K562 (cell line): ENCODE measurements around the gene C13orf46. TPM values are rescaled to one million over a fixed set of nuclear protein-coding genes. Genes with fewer than 3 reads are reported as not detected.

Experiments
- PCBP2 ChIP-seq: fragments of 200-400 bp; formaldehyde crosslinking; IDR thresholded peaks from 2 replicates; pipeline ENCODE4 v1.6.1; 2018; ENCODE audit warnings: low read length, low read depth, mild to moderate bottlenecking, moderate library complexity; ENCODE audit not compliant: poor library complexity, severe bottlenecking
- ZKSCAN3 ChIP-seq: fragments of 250-450 bp; sonication (Bioruptor Pico); IDR thresholded peaks from 2 replicates; pipeline ENCODE4 v1.4.0; 2020
- ZNF232 ChIP-seq: sonication (generic); formaldehyde crosslinking; IDR thresholded peaks from 2 replicates; pipeline ENCODE4 v1.8.0; 2022; ENCODE audit warnings: mild to moderate bottlenecking, missing genetic modification reagents
- polyA plus RNA-seq, 8 experiments: library from polyadenylated mRNA; depleted of rRNA in 4 of 8; stranded (reverse) in 5 of 8; unstranded in 3 of 8; fragments of >200 nt; fragmentation: Nextera tagmentation in 2 of 8; fragmentation: Illumina TruSeq in 1 of 8; extraction: Ambion mirVana in 2 of 8; extraction: Trizol in 1 of 8; gene quantifications; 2 replicates each; pipeline versions ENCODE4 v1.2.1 to v1.2.3, GENCODE V29; 2011 to 2014; ENCODE audit warnings: inconsistent platforms in 1 of 8, missing spikeins in 1 of 8
- total RNA-seq, 7 experiments: library from RNA; depleted of rRNA in 6 of 7; stranded (reverse); fragments of >200 nt in 6 of 7; fragmentation: Illumina TruSeq in 2 of 7; extraction: Trizol in 2 of 7; gene quantifications; 2 replicates each; pipeline versions ENCODE4 v1.2.1 to v1.2.3, GENCODE V29; 2011 to 2021; ENCODE audit warnings: low replicate concordance in 1 of 7
- TF ChIP-seq, protein P1 (sequence below): sonication (generic); formaldehyde crosslinking; IDR thresholded peaks from 2 replicates; pipeline ENCODE4 v1.8.1; 2023; ENCODE audit warnings: missing genetic modification reagents, mild to moderate bottlenecking, borderline replicate concordance
- TF ChIP-seq, protein P2 (sequence below), 2 experiments: fragments of 150-350 bp in 1 of 2; IDR thresholded peaks; 2 replicates each; pipeline ENCODE4 v1.6.1; 2012 to 2016; ENCODE audit warnings: low read depth in 2 of 2, low read length in 2 of 2, mild to moderate bottlenecking in 1 of 2, moderate library complexity in 1 of 2

Gene C13orf46
- total and polyA plus RNA-seq, 9 of the 15 experiments (the other 6 are each of a cell fraction or from before 2014, with no cell fraction given), result 0.04 to 0.24 (median 0.05) TPM; not detected in 4

DNA sequence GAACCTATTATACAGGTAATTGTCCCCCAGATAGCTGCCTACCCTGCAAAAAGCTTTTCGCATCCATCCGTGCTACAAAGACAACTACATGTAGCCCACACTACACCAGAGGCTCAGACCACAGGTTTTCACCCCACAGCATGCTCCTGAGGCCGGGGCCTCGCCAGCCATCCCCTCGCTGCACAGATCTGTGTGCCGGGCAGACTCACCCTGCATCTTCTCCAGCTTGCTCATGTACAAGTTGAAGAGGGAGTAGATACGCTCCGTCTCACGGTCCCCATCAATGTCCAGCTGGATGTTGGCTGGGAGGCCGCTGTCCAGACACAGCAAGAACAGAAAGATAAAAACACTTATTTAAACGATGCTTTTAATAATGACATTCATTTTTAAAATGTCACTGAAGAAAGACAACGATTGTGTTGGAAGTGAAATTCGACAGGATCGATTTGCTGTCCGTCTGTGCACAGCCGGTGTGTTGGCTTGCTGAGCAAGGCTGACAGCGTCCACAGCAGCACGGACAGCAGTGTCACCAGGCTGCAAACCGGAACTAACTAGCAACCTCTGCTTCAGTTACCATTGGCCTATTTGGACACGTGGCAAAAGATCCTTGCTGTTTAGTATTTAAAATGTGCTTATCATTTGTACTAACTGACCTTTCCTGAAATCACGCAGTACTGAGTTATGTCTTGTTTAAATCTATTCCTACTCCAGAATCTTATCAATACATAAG is 18.6 kb upstream of the C13orf46 start (continued):
- TF ChIP-seq, protein P1, sequence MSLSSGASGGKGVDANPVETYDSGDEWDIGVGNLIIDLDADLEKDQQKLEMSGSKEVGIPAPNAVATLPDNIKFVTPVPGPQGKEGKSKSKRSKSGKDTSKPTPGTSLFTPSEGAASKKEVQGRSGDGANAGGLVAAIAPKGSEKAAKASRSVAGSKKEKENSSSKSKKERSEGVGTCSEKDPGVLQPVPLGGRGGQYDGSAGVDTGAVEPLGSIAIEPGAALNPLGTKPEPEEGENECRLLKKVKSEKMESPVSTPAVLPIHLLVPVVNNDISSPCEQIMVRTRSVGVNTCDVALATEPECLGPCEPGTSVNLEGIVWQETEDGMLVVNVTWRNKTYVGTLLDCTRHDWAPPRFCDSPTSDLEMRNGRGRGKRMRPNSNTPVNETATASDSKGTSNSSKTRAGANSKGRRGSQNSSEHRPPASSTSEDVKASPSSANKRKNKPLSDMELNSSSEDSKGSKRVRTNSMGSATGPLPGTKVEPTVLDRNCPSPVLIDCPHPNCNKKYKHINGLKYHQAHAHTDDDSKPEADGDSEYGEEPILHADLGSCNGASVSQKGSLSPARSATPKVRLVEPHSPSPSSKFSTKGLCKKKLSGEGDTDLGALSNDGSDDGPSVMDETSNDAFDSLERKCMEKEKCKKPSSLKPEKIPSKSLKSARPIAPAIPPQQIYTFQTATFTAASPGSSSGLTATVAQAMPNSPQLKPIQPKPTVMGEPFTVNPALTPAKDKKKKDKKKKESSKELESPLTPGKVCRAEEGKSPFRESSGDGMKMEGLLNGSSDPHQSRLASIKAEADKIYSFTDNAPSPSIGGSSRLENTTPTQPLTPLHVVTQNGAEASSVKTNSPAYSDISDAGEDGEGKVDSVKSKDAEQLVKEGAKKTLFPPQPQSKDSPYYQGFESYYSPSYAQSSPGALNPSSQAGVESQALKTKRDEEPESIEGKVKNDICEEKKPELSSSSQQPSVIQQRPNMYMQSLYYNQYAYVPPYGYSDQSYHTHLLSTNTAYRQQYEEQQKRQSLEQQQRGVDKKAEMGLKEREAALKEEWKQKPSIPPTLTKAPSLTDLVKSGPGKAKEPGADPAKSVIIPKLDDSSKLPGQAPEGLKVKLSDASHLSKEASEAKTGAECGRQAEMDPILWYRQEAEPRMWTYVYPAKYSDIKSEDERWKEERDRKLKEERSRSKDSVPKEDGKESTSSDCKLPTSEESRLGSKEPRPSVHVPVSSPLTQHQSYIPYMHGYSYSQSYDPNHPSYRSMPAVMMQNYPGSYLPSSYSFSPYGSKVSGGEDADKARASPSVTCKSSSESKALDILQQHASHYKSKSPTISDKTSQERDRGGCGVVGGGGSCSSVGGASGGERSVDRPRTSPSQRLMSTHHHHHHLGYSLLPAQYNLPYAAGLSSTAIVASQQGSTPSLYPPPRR (CRISPR knock-in tag), result no peak
- TF ChIP-seq, protein P2, sequence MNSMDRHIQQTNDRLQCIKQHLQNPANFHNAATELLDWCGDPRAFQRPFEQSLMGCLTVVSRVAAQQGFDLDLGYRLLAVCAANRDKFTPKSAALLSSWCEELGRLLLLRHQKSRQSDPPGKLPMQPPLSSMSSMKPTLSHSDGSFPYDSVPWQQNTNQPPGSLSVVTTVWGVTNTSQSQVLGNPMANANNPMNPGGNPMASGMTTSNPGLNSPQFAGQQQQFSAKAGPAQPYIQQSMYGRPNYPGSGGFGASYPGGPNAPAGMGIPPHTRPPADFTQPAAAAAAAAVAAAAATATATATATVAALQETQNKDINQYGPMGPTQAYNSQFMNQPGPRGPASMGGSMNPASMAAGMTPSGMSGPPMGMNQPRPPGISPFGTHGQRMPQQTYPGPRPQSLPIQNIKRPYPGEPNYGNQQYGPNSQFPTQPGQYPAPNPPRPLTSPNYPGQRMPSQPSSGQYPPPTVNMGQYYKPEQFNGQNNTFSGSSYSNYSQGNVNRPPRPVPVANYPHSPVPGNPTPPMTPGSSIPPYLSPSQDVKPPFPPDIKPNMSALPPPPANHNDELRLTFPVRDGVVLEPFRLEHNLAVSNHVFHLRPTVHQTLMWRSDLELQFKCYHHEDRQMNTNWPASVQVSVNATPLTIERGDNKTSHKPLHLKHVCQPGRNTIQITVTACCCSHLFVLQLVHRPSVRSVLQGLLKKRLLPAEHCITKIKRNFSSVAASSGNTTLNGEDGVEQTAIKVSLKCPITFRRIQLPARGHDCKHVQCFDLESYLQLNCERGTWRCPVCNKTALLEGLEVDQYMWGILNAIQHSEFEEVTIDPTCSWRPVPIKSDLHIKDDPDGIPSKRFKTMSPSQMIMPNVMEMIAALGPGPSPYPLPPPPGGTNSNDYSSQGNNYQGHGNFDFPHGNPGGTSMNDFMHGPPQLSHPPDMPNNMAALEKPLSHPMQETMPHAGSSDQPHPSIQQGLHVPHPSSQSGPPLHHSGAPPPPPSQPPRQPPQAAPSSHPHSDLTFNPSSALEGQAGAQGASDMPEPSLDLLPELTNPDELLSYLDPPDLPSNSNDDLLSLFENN (IDR thresholded peaks at IDR 0.05; ENCODE audit: low read depth in 2 of 2, low read length in 2 of 2), result no peak
- TF ChIP-seq ZNF232, result no peak
- no peak for TF ChIP-seq ZKSCAN3 (CRISPR knock-in tag)
- TF ChIP-seq PCBP2, result no peak
